SKM-1 treated with dmso at 0.1 percent for 144 hours (cell line): ENCODE data around the gene GPATCH1.
"Not testable (repeated sequence)": the region's sequence is repeated elsewhere in the genome, so short reads cannot be mapped to it uniquely, and the experiment has no call there.

Experiments used
- DNase-seq: peaks from one replicate; lab custom pipeline; 2025; ENCODE audit not compliant: unreplicated experiment; lab: John Stamatoyannopoulos, UW

GPATCH1 gene

GRCh38 chr19:33114312-33114711 lies 33.3 kb downstream of the GPATCH1 start:
- DNase-seq = no peak

DNA sequence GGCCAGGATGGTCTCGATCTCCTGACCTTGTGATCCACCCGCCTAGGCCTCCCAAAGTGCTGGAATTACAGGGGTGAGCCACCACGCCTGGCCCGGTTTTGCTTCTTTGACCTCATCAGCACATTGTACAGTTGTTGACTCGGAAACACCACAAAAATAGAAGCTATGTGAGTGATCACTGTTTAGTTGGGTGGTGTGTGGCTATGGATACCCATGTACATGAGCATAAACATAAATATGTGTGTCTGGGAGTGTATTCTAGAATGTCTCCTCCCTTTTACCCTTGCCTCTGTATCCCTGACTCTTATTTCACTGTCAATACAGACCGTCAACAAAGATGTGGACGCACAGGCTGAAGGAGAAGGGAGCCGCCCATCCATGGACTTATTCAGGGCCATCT lies 36.5 kb downstream of the GPATCH1 start:
- no peak for DNase-seq

GRCh38 chr19:33118643-33119042 lies 37.7 kb downstream of the GPATCH1 start:
- no peak for DNase-seq

- DNase-seq = no peak
Measured at GRCh38 chr19:33124207-33125098, 43.5 kb downstream of the GPATCH1 start.

- peak; percentile 68 for DNase-seq
Measured at GRCh38 chr19:33125929-33126388, 45.0 kb downstream of the GPATCH1 start.

DNA sequence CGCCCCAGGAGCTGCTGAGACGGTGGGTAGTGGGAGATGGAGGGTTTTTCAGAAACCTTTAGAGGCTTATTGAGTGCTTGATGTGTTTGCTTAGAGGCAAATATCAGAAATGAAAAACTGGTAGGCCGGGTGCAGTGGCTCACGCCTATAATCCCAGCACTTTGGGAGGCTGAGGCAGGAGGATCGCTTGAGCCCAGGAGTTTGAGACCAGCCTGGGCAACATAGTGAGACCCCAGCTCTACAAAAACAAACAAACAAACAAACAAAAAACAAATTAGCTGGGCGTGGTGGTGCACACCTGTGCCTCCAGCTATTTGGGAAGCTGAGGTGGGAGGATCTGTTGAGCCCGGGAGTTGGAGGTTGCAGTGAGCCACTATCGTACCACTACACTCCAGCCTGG lies 45.7 kb downstream of the GPATCH1 start:
- DNase-seq = not testable (repeated sequence)

DNA sequence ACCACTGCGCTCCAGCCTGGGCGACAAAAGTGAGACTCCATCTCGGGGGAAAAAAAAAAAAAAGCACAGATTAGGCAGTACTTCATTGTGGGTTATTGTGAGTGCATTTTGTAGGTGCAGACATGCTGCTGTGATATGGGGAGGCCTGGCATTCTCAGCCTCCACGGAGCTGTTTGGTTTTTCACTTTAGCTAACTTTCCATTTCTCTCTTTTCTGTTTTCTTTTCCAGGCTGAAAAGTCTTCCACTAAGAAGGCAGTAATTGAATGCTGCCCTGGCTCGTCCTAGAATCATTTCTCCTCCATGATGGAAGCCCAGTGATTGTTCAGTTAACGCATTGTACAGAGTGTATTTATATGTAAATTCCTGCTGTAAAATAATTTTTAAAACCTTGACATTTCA lies 48.9 kb downstream of the GPATCH1 start:
- no peak for DNase-seq

- DNase-seq = no peak
Measured at GRCh38 chr19:33130433-33130832, 49.5 kb downstream of the GPATCH1 start.

DNA sequence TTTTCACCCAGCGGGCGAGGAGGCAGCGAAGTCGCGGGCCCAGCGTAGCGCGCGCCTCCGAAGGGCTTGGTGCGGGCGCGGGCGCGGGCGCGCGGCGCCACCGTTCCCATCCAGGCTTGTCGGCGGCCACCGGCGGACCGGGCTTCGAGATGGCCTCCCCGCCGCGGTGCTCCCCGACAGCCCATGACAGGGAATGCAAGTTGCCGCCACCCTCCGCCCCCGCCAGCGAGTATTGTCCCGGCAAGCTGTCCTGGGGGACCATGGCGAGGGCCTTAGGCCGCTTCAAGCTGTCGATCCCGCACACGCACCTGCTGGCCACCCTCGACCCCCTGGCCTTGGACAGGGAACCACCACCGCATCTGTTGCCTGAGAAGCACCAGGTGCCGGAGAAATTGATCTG lies 51.0 kb downstream of the GPATCH1 start, which contains the start of gene WDR88:
WDR88 (plus strand) TSS at position 94 of the 400 bp plus-strand sequence; CDS start at position 150, 56 bp downstream.
- DNase-seq = no peak

- no peak for DNase-seq
Measured at GRCh38 chr19:33132425-33132824, 51.4 kb downstream of the GPATCH1 start.

DNA sequence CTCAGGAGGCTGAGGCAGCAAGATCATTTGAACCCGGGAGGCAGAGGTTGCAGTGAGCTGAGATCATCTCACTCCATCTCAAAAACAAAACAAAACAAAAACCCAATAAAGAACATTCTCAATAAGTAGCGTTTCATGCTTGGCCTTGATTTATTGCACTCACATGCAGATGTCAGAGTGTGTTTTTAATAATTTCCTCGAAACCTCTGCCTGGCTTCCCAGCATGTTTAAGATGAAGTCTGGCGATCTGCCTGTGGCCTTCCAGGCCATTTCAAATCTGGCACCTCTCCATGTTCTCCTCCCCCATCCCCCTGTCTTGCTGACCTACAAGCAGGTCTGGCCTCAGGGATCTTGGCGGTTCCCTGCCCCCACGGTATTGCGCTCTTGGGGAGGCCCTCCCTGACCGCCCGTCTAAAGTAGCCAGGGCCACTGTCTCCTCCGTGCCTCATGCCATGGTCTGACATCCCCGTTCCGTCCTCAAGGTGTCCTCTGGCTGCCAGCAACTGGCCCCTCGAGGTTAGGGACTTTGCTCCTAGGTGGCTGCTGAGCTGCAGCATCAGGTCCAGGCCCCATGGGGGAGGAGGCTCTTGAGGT lies 52.6 kb downstream of the GPATCH1 start:
- DNase-seq = no peak

GRCh38 chr19:33134571-33135041 lies 53.6 kb downstream of the GPATCH1 start:
- DNase-seq = no peak

- DNase-seq = no peak
Measured at GRCh38 chr19:33139165-33139564, 58.2 kb downstream of the GPATCH1 start.

DNA sequence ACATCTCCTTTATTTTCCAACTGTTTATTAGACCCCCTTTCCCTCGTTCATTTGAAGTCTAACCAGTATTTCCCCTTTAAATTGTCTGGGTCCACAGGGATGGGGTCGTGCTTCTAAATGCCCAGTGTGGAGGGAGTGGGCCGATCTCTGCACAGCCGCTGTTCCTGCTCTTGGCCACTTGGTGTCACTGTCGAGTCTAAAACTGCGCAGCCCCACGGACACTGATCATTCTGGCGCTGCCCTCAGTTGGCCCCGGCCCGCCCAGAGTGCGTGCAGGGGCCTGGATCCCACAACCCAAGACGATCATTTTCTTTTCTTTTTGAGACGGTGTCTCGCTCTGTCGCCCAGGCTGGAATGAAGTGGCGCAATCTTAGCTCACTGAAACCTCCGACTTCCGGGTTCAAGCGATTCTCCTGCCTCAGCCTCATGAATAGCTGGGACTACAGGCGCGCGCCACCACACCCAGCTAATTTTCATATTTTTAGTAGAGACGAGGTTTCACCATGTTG lies 63.0 kb downstream of the GPATCH1 start:
- peak; percentile 82 for DNase-seq

- DNase-seq = no peak
Measured at GRCh38 chr19:33146209-33146608, 65.2 kb downstream of the GPATCH1 start.

GRCh38 chr19:33147538-33147937 lies 66.6 kb downstream of the GPATCH1 start:
- no peak for DNase-seq

DNA sequence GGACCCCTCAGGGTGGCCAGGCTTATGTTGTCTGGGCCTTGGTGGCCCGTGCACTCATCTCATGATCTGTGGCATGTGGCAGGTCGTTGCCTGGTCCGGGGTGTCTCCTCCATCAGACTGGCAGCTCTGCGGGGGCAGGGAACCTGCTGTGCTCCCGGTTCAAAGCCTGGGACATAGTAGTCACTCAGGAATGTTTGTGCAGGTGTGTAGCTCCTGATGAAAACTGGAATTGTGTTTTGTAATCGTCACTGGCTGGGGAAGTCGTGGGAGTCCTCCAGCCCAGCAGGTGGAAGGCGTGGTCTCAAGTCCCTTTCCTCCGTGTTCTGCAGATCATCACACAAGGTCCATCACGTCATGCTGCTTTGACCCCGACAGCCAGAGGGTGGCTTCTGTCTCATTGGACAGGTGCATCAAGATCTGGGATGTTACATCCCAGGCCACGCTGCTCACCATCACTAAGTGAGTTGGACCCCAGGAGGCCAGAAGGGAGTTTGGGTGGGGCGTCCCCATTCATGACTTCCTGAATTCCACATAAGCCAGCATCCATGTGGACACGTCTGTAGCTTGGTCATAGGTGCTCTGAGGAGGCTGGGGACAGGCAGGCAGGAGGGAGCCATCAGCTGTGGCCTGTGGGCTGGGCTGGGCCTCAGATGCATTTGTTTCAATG lies 70.0 kb downstream of the GPATCH1 start:
- DNase-seq = no peak

- peak; percentile 70 for DNase-seq
Measured at GRCh38 chr19:33152176-33152575, 71.2 kb downstream of the GPATCH1 start.

GRCh38 chr19:33152625-33153024 lies 71.6 kb downstream of the GPATCH1 start:
- DNase-seq = not testable (repeated sequence)

DNA sequence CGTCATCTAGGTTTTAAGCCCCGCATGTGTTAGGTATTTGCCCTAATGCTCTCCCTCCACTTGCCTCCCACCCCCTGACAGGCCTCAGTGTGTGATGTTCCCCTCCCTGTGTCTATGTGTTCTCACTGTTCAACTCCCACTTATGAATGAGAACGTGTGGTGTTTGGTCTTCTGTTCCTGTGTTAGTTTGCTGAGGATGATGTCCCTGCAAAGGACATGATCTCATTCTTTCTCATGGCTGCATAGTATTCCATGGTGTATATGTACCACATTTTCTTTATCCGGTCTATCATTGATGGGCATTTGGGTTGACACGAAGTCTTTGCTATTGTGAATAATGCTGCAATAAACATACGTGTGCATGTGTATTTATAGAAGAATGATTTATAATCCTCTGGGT lies 73.3 kb downstream of the GPATCH1 start:
- not testable (repeated sequence) for DNase-seq

DNA sequence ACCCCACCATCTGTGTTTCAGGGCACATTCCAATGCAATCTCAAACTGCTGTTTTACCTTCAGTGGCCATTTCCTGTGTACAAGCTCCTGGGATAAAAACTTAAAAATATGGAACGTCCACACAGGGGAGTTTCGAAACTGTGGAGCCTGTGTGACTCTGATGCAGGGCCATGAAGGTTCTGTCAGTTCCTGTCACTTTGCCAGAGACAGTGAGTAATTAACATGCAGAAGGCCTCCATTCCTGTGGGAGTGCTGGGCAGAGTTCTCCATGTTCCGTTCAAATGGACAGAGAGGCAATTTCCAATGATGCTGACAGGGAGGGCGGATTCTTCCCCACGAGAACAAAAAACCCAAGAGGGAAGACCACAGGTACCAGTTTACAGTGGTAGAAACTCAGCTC lies 75.4 kb downstream of the GPATCH1 start:
- no peak for DNase-seq
